HepG2 (cell line): ENCODE data around the gene CFAP70. TPM values are rescaled to one million over a fixed set of nuclear protein-coding genes. Genes with fewer than 3 reads are reported as not detected.

Source experiments
- EHMT2 ChIP-seq: fragments of 200-600 bp; sonication (generic); IDR thresholded peaks from 2 replicates; pipeline ENCODE4 v1.7.0; 2017; ENCODE audit warnings: antibody characterized with exemption, low read depth, low read length, borderline replicate concordance
- GATA4 ChIP-seq: sonication (generic); IDR thresholded peaks from 2 replicates; pipeline ENCODE4 v1.6.1; 2016; ENCODE audit warnings: antibody characterized with exemption, low read depth, borderline replicate concordance
- GLI4 ChIP-seq: sonication (generic); formaldehyde crosslinking; IDR thresholded peaks from 2 replicates; pipeline ENCODE4 v1.5.1; 2020; ENCODE audit warnings: missing genetic modification reagents, mild to moderate bottlenecking, moderate library complexity, borderline replicate concordance
- MTA3 ChIP-seq: sonication (generic); formaldehyde crosslinking; IDR thresholded peaks from 2 replicates; pipeline ENCODE4 v1.4.0; 2020; ENCODE audit warnings: missing genetic modification reagents
- RFX1 ChIP-seq: fragments of 450-650 bp; IDR thresholded peaks from 2 replicates; pipeline ENCODE4 v1.6.1; 2017
- TAF1 ChIP-seq: sonication (generic); formaldehyde crosslinking; IDR thresholded peaks from 2 replicates; pipeline ENCODE4 v1.4.0; 2020; ENCODE audit warnings: missing genetic modification reagents
- TBL1XR1 ChIP-seq: fragments of 150-350 bp; IDR thresholded peaks from 2 replicates; pipeline ENCODE4 v1.6.1; 2014; ENCODE audit warnings: borderline replicate concordance, low read length; ENCODE audit not compliant: partially characterized antibody
- TCF7 ChIP-seq: sonication (generic); IDR thresholded peaks from 2 replicates; pipeline ENCODE4 v1.6.1; 2016; ENCODE audit warnings: antibody characterized with exemption, low read depth
- TEAD3 ChIP-seq: optimal IDR thresholded peaks from 2 replicates; pipeline ENCODE3; 2016; ENCODE audit warnings: borderline replicate concordance
- ZBTB40 ChIP-seq, 2 experiments: fragments of 450-650 bp in 1 of 2; sonication (generic) in 1 of 2; formaldehyde crosslinking in 1 of 2; IDR thresholded peaks; 2 replicates each; pipeline versions ENCODE4 v1.6.1 to v1.8.0; 2016 to 2022; ENCODE audit warnings: antibody characterized with exemption in 1 of 2, mild to moderate bottlenecking in 1 of 2, missing genetic modification reagents in 1 of 2
- ZNF746 ChIP-seq: sonication (generic); formaldehyde crosslinking; IDR thresholded peaks from 2 replicates; pipeline ENCODE4 v1.8.0; 2022; ENCODE audit warnings: mild to moderate bottlenecking, missing genetic modification reagents
- ZNF761 ChIP-seq: sonication (generic); formaldehyde crosslinking; conservative IDR thresholded peaks from 2 replicates; pipeline ENCODE4 v1.4.0; 2020; ENCODE audit warnings: mild to moderate bottlenecking, missing genetic modification reagents
- ZSCAN12 ChIP-seq: sonication (generic); formaldehyde crosslinking; IDR thresholded peaks from 2 replicates; pipeline ENCODE4 v1.9.0; 2021; ENCODE audit warnings: mild to moderate bottlenecking, missing genetic modification reagents
- polyA plus RNA-seq, 8 experiments: library from polyadenylated mRNA; depleted of rRNA in 3 of 8; stranded (reverse) in 7 of 8; unstranded in 1 of 8; fragments of >200 nt; fragmentation: Illumina TruSeq in 4 of 8; extraction: Trizol in 4 of 8; gene quantifications; 2 replicates each; pipeline versions ENCODE4 v1.2.1 to v1.2.3, GENCODE V29; 2011 to 2016; ENCODE audit warnings: low read depth in 4 of 8, missing spikeins in 1 of 8, mixed read lengths in 1 of 8; ENCODE audit not compliant: insufficient read depth in 1 of 8
- total RNA-seq, 5 experiments: library from RNA; depleted of rRNA; stranded (reverse); fragments of >200 nt; fragmentation: Illumina TruSeq; extraction: Trizol; gene quantifications; 2 replicates each; pipeline ENCODE4 v1.2.3, GENCODE V29; 2016; ENCODE audit warnings: low read depth in 1 of 5
- TF ChIP-seq, protein P1 (sequence below): sonication (generic); formaldehyde crosslinking; IDR thresholded peaks from 2 replicates; pipeline ENCODE4 v1.4.0; 2020; ENCODE audit warnings: missing genetic modification reagents
- TF ChIP-seq, protein P2 (sequence below): sonication (generic); formaldehyde crosslinking; IDR thresholded peaks from 2 replicates; pipeline ENCODE4 v1.8.1; 2023; ENCODE audit warnings: mild to moderate bottlenecking, missing genetic modification reagents

The CFAP70 gene
- total and polyA plus RNA-seq, 2 of the 13 experiments (the other 11 are each of a cell fraction or from before 2014, with no cell fraction given), result 0.27 to 0.38 TPM

- TF ChIP-seq ZBTB40 (IDR thresholded peaks at IDR 0.05), result no peak
- TF ChIP-seq ZBTB40 (CRISPR knock-in tag; IDR thresholded peaks at IDR 0.05), result peak; percentile 58
- TF ChIP-seq, protein P1, sequence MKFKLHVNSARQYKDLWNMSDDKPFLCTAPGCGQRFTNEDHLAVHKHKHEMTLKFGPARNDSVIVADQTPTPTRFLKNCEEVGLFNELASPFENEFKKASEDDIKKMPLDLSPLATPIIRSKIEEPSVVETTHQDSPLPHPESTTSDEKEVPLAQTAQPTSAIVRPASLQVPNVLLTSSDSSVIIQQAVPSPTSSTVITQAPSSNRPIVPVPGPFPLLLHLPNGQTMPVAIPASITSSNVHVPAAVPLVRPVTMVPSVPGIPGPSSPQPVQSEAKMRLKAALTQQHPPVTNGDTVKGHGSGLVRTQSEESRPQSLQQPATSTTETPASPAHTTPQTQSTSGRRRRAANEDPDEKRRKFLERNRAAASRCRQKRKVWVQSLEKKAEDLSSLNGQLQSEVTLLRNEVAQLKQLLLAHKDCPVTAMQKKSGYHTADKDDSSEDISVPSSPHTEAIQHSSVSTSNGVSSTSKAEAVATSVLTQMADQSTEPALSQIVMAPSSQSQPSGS (CRISPR knock-in tag), result no peak
- no peak for TF ChIP-seq TCF7
- TF ChIP-seq GATA4, result no peak
- TF ChIP-seq EHMT2, result no peak
- no peak for TF ChIP-seq TEAD3 (CRISPR knock-in tag)
- TF ChIP-seq TAF1 (CRISPR knock-in tag), result peak; percentile 43; the same call in 1 of the 2 replicates
- TF ChIP-seq ZSCAN12 (CRISPR knock-in tag), result no peak
- no peak for TF ChIP-seq GLI4 (CRISPR knock-in tag)
- TF ChIP-seq, protein P2, sequence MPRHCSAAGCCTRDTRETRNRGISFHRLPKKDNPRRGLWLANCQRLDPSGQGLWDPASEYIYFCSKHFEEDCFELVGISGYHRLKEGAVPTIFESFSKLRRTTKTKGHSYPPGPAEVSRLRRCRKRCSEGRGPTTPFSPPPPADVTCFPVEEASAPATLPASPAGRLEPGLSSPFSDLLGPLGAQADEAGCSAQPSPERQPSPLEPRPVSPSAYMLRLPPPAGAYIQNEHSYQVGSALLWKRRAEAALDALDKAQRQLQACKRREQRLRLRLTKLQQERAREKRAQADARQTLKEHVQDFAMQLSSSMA (CRISPR knock-in tag), result no peak
- TF ChIP-seq MTA3 (CRISPR knock-in tag), result no peak
- TF ChIP-seq ZNF761 (CRISPR knock-in tag), result no peak
- TF ChIP-seq RFX1, result peak; percentile 55; the same call in 1 of the 2 replicates
- no peak for TF ChIP-seq ZNF746
- TF ChIP-seq TBL1XR1, result no peak
These were observed at the start of gene CFAP70 (continued) for GRCh38 chr10:73358331-73359279.
